SK-N-MC (cell line): Measurements from ENCODE around the gene SMG7.

Experiments used
- DNase-seq: peaks from one replicate; pipeline ENCODE4 v3.0.0-alpha.2; 2011; ENCODE audit warnings: low read depth, low spot score
- H3K27ac ChIP-seq: fragments of 200-600 bp; sonication (generic); 2 replicates; pipeline ENCODE4 v1.5.1; 2016; ENCODE audit warnings: mixed run types
- H3K36me3 ChIP-seq: fragments of 200-600 bp; sonication (generic); 2 replicates; pipeline ENCODE4 v1.6.1; 2017; ENCODE audit warnings: antibody characterized with exemption, low read length, mixed read lengths; ENCODE audit not compliant: insufficient read depth
- H3K4me3 ChIP-seq: fragments of 200-600 bp; sonication (generic); 2 replicates; pipeline ENCODE4 v1.5.1; 2016
- H3K9ac ChIP-seq: fragments of 200-600 bp; sonication (generic); 2 replicates; pipeline ENCODE4 v1.8.0; 2017; ENCODE audit warnings: mixed run types, mixed read lengths; ENCODE audit not compliant: insufficient read length
- H3K9me3 ChIP-seq: fragments of 200-600 bp; sonication (generic); 2 replicates; pipeline ENCODE4 v1.6.1; 2017; ENCODE audit warnings: low read depth, mild to moderate bottlenecking, antibody characterized with exemption, low read length, moderate library complexity, mixed read lengths
- EZH2 ChIP-seq: fragments of 200-600 bp; sonication (generic); IDR thresholded peaks from one replicate; pipeline ENCODE4 v1.6.1; 2017; ENCODE audit warnings: antibody characterized with exemption
- FOXP2 ChIP-seq: optimal IDR thresholded peaks from 2 replicates; pipeline ENCODE3; 2011; ENCODE audit warnings: mild to moderate bottlenecking, moderate library complexity; ENCODE audit not compliant: insufficient read depth; ENCODE audit errors: extremely low read length, control extremely low read depth
- POLR2AphosphoS5 ChIP-seq: IDR thresholded peaks from 2 replicates; pipeline ENCODE4 v1.6.1; 2012; ENCODE audit warnings: mild to moderate bottlenecking, low read depth, low read length, borderline replicate concordance

The SMG7 gene

GRCh38 chr1:183460596-183460995, 11.7 kb upstream of the SMG7 start:
- Histone ChIP-seq H3K9me3 (no peaks in the 10 kb centered on the region), H3K36me3 (no peaks in the 10 kb centered on the region), H3K9ac (no peak overlapping the region), H3K4me3 (no peak overlapping the region), H3K27ac (no peak overlapping the region)
- DNase-seq, result no peak
- TF ChIP-seq FOXP2 (no peak), POLR2AphosphoS5 (no peak), EZH2 (no peak)

GRCh38 chr1:183461350-183461749, 10.9 kb upstream of the SMG7 start:
- H3K9me3 ChIP-seq, result no peaks in the 10 kb centered on the region
- H3K9ac ChIP-seq, result no peak overlapping the region
- no peak for DNase-seq
- H3K36me3 ChIP-seq, result no peaks in the 10 kb centered on the region
- TF ChIP-seq POLR2AphosphoS5, result no peak
- TF ChIP-seq FOXP2, result no peak
- TF ChIP-seq EZH2, result no peak
- no peak overlapping the region for H3K4me3 ChIP-seq
- H3K27ac ChIP-seq, result no peak overlapping the region; the same call in 1 of the 2 replicates

GRCh38 chr1:183463566-183463965, 8.7 kb upstream of the SMG7 start:
- no peaks in the 10 kb centered on the region for H3K36me3 ChIP-seq
- no peaks in the 10 kb centered on the region for H3K9me3 ChIP-seq
- H3K9ac ChIP-seq, result no peak overlapping the region
- H3K27ac ChIP-seq, result no peak overlapping the region
- TF ChIP-seq FOXP2, result no peak
- TF ChIP-seq POLR2AphosphoS5, result no peak
- no peak for TF ChIP-seq EZH2
- H3K4me3 ChIP-seq, result no peak overlapping the region
- DNase-seq, result no peak

- H3K9ac ChIP-seq, result no peak overlapping the region
These were observed 5.5 kb upstream of the SMG7 start for GRCh38 chr1:183466781-183467180.

GRCh38 chr1:183467687-183468086, 4.6 kb upstream of the SMG7 start:
- H3K36me3 ChIP-seq, result no peaks in the 10 kb centered on the region
- no peak overlapping the region for H3K27ac ChIP-seq
- no peaks in the 10 kb centered on the region for H3K9me3 ChIP-seq
- no peak overlapping the region for H3K4me3 ChIP-seq
- TF ChIP-seq EZH2 (no peak), FOXP2 (no peak), POLR2AphosphoS5 (no peak)
- no peak overlapping the region for H3K9ac ChIP-seq
- no peak for DNase-seq

More at GRCh38 chr1:183466781-183467180, 5.5 kb upstream of the SMG7 start:
- Histone ChIP-seq H3K36me3 (no peaks in the 10 kb centered on the region), H3K9me3 (no peaks in the 10 kb centered on the region), H3K4me3 (no peak overlapping the region), H3K27ac (no peak overlapping the region)
- no peak for TF ChIP-seq FOXP2
- no peak for DNase-seq

- Histone ChIP-seq H3K4me3 (peak overlapping the region; percentile 96), H3K9me3 (no peaks in the 10 kb centered on the region), H3K36me3 (no peaks in the 10 kb centered on the region; the same call in 1 of the 2 replicates), H3K9ac (peak overlapping the region; percentile 99), H3K27ac (peak overlapping the region; percentile 100)
- no peak for DNase-seq
- TF ChIP-seq POLR2AphosphoS5 (peak; percentile 75), EZH2 (no peak)
These were observed 1.9 kb upstream of the SMG7 start for GRCh38 chr1:183470147-183470960.

GRCh38 chr1:183470961-183471742, 1.1 kb upstream of the SMG7 start:
- peak overlapping the region; percentile 100 for H3K27ac ChIP-seq
- peak overlapping the region; percentile 99 for H3K9ac ChIP-seq
- H3K4me3 ChIP-seq, result peak overlapping the region; percentile 96
- H3K9me3 ChIP-seq, result no peaks in the 10 kb centered on the region
- DNase-seq, result no peak
- no peaks in the 10 kb centered on the region; the same call in 1 of the 2 replicates for H3K36me3 ChIP-seq
- no peak for TF ChIP-seq POLR2AphosphoS5
- TF ChIP-seq EZH2, result no peak

- peak overlapping the region; percentile 99 for H3K9ac ChIP-seq
- TF ChIP-seq FOXP2, result peak; percentile 46
- peak; percentile 66 for TF ChIP-seq POLR2AphosphoS5
- no peak for TF ChIP-seq EZH2
- peak overlapping the region; percentile 96 for H3K4me3 ChIP-seq
These were observed 384 bp upstream of the SMG7 start for GRCh38 chr1:183471743-183472487.

More at GRCh38 chr1:183471743-183472487, 384 bp upstream of the SMG7 start:
- peak; percentile 95 for DNase-seq
- no peaks in the 10 kb centered on the region; the same call in 1 of the 2 replicates for H3K36me3 ChIP-seq
- peak overlapping the region; percentile 100 for H3K27ac ChIP-seq
- no peaks in the 10 kb centered on the region for H3K9me3 ChIP-seq
